ENCODE data around the gene CIB4.

CIB4 gene

GRCh38 chr2:26579025-26579722 lies 62.0 kb downstream of the CIB4 start:
- Histone ChIP-seq H3K36me3 (ENCODE audit: control insufficient read depth, insufficient read depth, low read length) (no peaks in the 10 kb centered on the region), H3K4me3 (ENCODE audit: low read depth, low read length) (no peak overlapping the region), H3K4me1 (no peaks in the 10 kb centered on the region), H3K27me3 (ENCODE audit: control insufficient read depth, insufficient read depth, low read length) (no peaks in the 10 kb centered on the region), H3K4me2 (ENCODE audit: low read length) (no peak overlapping the region), H2AFZ (no peak overlapping the region), H3K79me2 (no peaks in the 10 kb centered on the region), H3K9me3 (ENCODE audit: control insufficient read depth, low read length) (no peaks in the 10 kb centered on the region), H3K27ac (no peak overlapping the region), H3K9ac (no peak overlapping the region)
- no peak for TF ChIP-seq CTCF (IDR thresholded peaks at IDR 0.05)

- TF ChIP-seq CTCF (IDR thresholded peaks at IDR 0.05), result no peak
- Histone ChIP-seq H3K9ac (no peak overlapping the region), H3K79me2 (no peaks in the 10 kb centered on the region), H3K27ac (no peak overlapping the region), H3K9me3 (ENCODE audit: control insufficient read depth, low read length) (no peaks in the 10 kb centered on the region), H2AFZ (no peak overlapping the region), H3K4me2 (ENCODE audit: low read length) (no peak overlapping the region), H3K4me3 (ENCODE audit: low read depth, low read length) (no peak overlapping the region), H3K4me1 (no peaks in the 10 kb centered on the region), H3K36me3 (ENCODE audit: control insufficient read depth, insufficient read depth, low read length) (no peaks in the 10 kb centered on the region), H3K27me3 (ENCODE audit: control insufficient read depth, insufficient read depth, low read length) (no peaks in the 10 kb centered on the region)
These were observed 62.6 kb downstream of the CIB4 start for GRCh38 chr2:26578581-26578980.

- H3K4me3 ChIP-seq (ENCODE audit: low read depth, low read length), result no peak overlapping the region
- no peaks in the 10 kb centered on the region for H3K4me1 ChIP-seq
- H3K4me2 ChIP-seq (ENCODE audit: low read length), result no peak overlapping the region
- H2AFZ ChIP-seq, result no peak overlapping the region
- no peaks in the 10 kb centered on the region for H3K27me3 ChIP-seq (ENCODE audit: control insufficient read depth, insufficient read depth, low read length)
- no peak overlapping the region for H3K27ac ChIP-seq
- no peak overlapping the region for H3K9ac ChIP-seq
- no peaks in the 10 kb centered on the region for H3K36me3 ChIP-seq (ENCODE audit: control insufficient read depth, insufficient read depth, low read length)
- H3K9me3 ChIP-seq (ENCODE audit: control insufficient read depth, low read length), result no peaks in the 10 kb centered on the region
- no peak for TF ChIP-seq CTCF (IDR thresholded peaks at IDR 0.05)
- H3K79me2 ChIP-seq, result no peaks in the 10 kb centered on the region
These were observed 63.1 kb downstream of the CIB4 start for GRCh38 chr2:26578113-26578458.

- peak; percentile 99 for TF ChIP-seq CTCF (IDR thresholded peaks at IDR 0.05)
- Histone ChIP-seq H3K4me2 (ENCODE audit: low read length) (no peak overlapping the region), H3K27ac (no peak overlapping the region), H3K79me2 (no peaks in the 10 kb centered on the region), H3K36me3 (ENCODE audit: control insufficient read depth, insufficient read depth, low read length) (no peaks in the 10 kb centered on the region), H3K27me3 (ENCODE audit: control insufficient read depth, insufficient read depth, low read length) (no peaks in the 10 kb centered on the region), H3K9ac (no peak overlapping the region), H3K4me3 (ENCODE audit: low read depth, low read length) (no peak overlapping the region), H3K9me3 (ENCODE audit: control insufficient read depth, low read length) (no peaks in the 10 kb centered on the region), H3K4me1 (no peaks in the 10 kb centered on the region), H2AFZ (no peak overlapping the region)
These were observed 63.6 kb downstream of the CIB4 start for GRCh38 chr2:26577442-26578112.

Measured in parathyroid adenoma (tissue), 2 donors.